Measurements from ENCODE around the gene HARBI1.
"Not testable (repeated sequence)": the region's sequence is repeated elsewhere in the genome, so short reads cannot be mapped to it uniquely, and the experiment has no call there.

HARBI1 gene

GRCh38 chr11:46588131-46588530 is 28.9 kb downstream of the HARBI1 start:
- Mint-ChIP-seq H3K9me3 (no peaks in the 10 kb centered on the region), H3K36me3 (ENCODE audit: low read depth) (peaks cover 6% of the 10 kb centered on the region), H3K27ac (no peak overlapping the region), H3K27me3 (ENCODE audit: low read depth) (no peaks in the 10 kb centered on the region), H3K4me1 (peaks cover 18% of the 10 kb centered on the region), H3K4me3 (no peak overlapping the region)
- TF ChIP-seq CTCF (IDR thresholded peaks at IDR 0.05; ENCODE audit: unreplicated experiment in 3 of 3): no peak

GRCh38 chr11:46583513-46583912 is 33.5 kb downstream of the HARBI1 start:
- H3K36me3 Mint-ChIP-seq (ENCODE audit: low read depth): peaks cover 32% of the 10 kb centered on the region
- not testable (repeated sequence) for H3K27ac Mint-ChIP-seq; H3K27me3 Mint-ChIP-seq (ENCODE audit: low read depth); H3K4me3 Mint-ChIP-seq; H3K9me3 Mint-ChIP-seq; H3K4me1 Mint-ChIP-seq

- Mint-ChIP-seq H3K9me3 (peaks cover 6% of the 10 kb centered on the region), H3K36me3 (ENCODE audit: low read depth) (peaks cover 32% of the 10 kb centered on the region), H3K4me1 (no peaks in the 10 kb centered on the region), H3K27me3 (ENCODE audit: low read depth) (no peaks in the 10 kb centered on the region), H3K27ac (no peak overlapping the region), H3K4me3 (no peak overlapping the region)
- no peak for TF ChIP-seq CTCF (IDR thresholded peaks at IDR 0.05; ENCODE audit: unreplicated experiment in 3 of 3)
Measured at GRCh38 chr11:46582588-46582987, 34.4 kb downstream of the HARBI1 start.

- no peak for TF ChIP-seq CTCF (IDR thresholded peaks at IDR 0.05; ENCODE audit: unreplicated experiment in 3 of 3)
- Mint-ChIP-seq H3K4me1 (peaks cover 5% of the 10 kb centered on the region), H3K27ac (no peak overlapping the region), H3K9me3 (peaks cover 4% of the 10 kb centered on the region), H3K27me3 (ENCODE audit: low read depth) (no peaks in the 10 kb centered on the region), H3K36me3 (ENCODE audit: low read depth) (peaks cover 33% of the 10 kb centered on the region), H3K4me3 (no peak overlapping the region)
Measured at GRCh38 chr11:46577058-46577457, 40.0 kb downstream of the HARBI1 start.

GRCh38 chr11:46574656-46575055 is 42.4 kb downstream of the HARBI1 start:
- H3K27ac Mint-ChIP-seq: no peak overlapping the region
- no peak overlapping the region for H3K4me3 Mint-ChIP-seq
- peaks cover 14% of the 10 kb centered on the region for H3K4me1 Mint-ChIP-seq
- peaks cover 4% of the 10 kb centered on the region for H3K9me3 Mint-ChIP-seq
- TF ChIP-seq CTCF (IDR thresholded peaks at IDR 0.05; ENCODE audit: unreplicated experiment in 3 of 3): no peak
- H3K27me3 Mint-ChIP-seq (ENCODE audit: low read depth): no peaks in the 10 kb centered on the region
- H3K36me3 Mint-ChIP-seq (ENCODE audit: low read depth): peaks cover 20% of the 10 kb centered on the region

- Mint-ChIP-seq H3K4me3 (no peak overlapping the region), H3K4me1 (peaks cover 14% of the 10 kb centered on the region), H3K27me3 (ENCODE audit: low read depth) (no peaks in the 10 kb centered on the region), H3K9me3 (peaks cover 4% of the 10 kb centered on the region), H3K36me3 (ENCODE audit: low read depth) (peaks cover 11% of the 10 kb centered on the region), H3K27ac (no peak overlapping the region)
- no peak for TF ChIP-seq CTCF (IDR thresholded peaks at IDR 0.05; ENCODE audit: unreplicated experiment in 3 of 3)
Measured at GRCh38 chr11:46570790-46571398, 46.1 kb downstream of the HARBI1 start.

Data from nephron (organoid).